ENCODE data around the gene ST6GALNAC2.
"Not testable (repeated sequence)": the region's sequence is repeated elsewhere in the genome, so short reads cannot be mapped to it uniquely, and the experiment has no call there.

Gene ST6GALNAC2

DNA sequence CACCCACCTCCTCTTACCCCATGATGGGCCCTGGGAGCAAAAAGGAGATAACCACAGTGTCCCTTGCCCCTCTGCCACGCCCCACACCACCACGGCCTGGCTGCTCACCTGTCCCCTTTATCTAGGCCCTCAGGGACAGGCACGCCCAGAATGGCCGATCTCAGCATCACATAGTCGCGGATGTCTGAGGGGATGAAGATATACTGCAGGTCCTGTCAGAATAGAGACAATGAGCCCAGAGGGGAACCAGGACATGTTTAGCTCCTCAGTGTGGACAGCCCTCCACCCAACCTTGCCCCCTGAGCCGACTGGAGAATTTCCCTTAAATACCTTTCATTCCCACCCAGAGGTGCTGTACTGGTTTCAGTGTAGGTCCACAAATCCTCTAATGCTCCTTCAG is 15.2 kb downstream of the ST6GALNAC2 start:
- no peak for DNase-seq (ENCODE audit: low read depth)

DNA sequence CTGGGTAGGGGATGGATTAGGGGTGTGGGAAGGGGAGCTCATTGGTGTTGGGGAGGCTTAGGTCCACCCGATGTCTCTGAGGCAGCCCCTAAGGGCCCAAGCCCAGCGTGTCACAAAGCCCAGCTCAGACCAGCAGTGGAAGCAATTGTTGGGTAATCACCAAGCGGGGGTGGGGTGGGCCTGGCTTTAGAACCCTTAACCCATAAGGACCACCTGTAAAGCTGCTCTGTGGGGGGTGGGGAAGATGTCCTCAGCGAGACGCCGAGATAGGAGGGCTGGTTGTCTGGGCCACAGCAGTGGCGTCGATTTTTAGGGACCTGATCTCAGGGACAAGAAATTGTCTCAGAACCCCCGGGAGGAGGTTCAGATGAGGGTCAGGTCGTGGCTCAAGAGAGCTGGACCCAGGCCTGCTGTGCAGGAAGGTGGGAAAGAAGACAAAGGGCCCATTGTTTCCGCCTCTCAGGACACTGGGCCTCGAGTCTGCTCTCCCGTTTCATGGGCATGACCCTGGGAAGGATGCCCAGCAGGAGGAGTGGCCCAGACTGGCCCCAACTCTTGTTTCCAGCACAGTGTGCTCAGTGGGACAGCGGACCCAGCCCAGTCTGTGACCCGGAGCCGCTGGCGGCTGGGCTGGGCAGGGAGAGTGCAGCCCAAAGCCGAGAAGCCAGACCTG is 15.9 kb downstream of the ST6GALNAC2 start:
- no peak for DNase-seq (ENCODE audit: low read depth)

DNA sequence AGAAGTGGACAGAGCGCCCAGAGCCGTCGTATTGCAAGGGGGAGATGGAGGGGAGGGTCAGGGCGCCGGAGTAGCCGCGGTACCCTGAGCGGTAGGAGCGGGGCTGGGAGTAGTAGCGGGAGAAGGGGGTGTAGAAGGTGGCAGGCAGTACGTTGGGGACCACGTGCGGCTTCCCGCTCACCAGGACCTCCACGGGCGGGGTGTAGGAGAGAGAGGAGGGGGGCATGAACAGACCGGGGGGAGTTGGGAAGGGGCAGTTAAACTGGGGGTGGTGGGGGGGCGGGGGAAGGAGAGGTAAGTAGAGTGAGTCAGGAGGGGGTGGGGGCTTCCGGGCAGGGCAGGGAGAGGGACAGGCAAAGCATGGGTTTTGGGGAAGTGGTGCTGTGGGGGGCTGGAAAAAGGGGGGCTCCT is 16.8 kb downstream of the ST6GALNAC2 start:
- no peak for DNase-seq (ENCODE audit: low read depth)

DNA sequence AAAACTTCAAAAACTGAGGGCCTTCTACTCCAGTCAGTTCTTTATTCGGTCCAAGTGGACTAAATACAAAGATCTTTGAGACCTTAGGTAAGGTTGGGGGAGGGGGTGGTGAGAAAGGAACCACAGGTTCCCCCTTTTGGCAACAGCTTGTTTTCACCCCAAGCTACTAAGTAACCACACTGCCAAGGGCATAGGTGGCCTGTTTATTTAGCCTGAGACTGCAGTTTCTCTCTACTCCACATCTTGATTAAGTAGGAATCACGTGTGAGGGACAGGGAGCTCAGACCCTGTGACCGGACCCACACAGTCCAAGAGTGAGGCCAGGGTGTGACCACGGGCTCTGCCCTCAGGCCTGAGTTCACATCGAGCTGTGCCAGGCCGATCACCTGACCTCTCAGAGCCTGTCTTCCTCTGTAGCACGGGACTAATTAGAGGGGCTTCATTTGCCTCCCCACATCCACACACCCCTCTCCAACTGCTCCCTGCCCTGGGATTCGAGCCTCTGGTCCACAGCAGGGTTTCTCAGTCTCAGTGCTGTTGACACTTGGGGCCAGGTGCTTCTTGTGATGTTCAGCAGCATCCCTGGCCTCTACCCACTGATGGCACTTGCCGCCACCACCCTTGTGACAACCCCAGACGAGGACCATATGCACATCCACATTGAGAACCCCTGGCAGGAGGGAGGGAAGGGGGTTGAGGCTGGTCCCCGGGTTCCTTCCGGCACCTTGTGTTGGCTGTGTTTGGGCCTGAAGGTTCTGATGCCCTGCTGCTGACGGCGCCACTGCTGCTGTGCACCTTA is 17.8 kb downstream of the ST6GALNAC2 start:
- DNase-seq (ENCODE audit: low read depth), result no peak

DNA sequence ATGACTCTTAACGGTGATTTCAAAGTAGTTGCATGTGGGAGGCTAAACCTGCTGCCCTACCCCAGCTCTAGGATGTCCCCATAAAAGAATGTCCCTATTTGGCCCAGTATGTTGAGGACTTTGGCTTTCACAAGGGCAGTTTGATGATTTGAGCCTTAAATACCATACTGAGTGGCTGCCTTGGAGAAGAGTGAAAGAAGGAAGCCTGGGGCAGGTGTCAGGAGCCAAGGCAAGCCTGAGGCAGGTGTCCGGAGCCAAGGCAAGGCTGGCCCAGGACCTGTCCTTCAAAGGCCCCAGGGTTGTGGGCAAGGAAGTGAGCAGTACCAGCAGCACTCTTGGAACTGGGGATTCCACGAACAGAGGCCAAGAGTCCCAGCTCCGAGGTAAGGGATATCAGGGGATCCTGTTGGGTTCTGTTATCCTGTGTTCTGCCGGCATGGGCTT is 18.6 kb downstream of the ST6GALNAC2 start:
- DNase-seq (ENCODE audit: low read depth), result no peak

DNA sequence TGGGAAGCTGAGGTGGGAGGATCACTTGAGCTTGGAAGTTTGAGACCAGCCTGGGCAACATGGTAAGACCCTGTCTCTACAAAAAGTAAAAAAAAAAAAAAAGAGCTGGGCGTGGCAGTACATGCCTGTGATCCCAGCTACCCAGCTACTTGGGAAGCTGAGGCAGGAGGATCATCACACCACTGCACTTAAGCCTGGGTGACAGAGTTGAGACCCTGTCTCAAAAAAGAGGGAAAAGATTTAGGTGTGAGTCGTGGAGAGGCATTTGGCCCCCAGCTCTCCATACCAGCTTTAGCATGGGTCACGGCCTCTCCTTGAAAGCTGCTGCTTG is 19.1 kb downstream of the ST6GALNAC2 start:
- DNase-seq (ENCODE audit: low read depth), result no peak

DNA sequence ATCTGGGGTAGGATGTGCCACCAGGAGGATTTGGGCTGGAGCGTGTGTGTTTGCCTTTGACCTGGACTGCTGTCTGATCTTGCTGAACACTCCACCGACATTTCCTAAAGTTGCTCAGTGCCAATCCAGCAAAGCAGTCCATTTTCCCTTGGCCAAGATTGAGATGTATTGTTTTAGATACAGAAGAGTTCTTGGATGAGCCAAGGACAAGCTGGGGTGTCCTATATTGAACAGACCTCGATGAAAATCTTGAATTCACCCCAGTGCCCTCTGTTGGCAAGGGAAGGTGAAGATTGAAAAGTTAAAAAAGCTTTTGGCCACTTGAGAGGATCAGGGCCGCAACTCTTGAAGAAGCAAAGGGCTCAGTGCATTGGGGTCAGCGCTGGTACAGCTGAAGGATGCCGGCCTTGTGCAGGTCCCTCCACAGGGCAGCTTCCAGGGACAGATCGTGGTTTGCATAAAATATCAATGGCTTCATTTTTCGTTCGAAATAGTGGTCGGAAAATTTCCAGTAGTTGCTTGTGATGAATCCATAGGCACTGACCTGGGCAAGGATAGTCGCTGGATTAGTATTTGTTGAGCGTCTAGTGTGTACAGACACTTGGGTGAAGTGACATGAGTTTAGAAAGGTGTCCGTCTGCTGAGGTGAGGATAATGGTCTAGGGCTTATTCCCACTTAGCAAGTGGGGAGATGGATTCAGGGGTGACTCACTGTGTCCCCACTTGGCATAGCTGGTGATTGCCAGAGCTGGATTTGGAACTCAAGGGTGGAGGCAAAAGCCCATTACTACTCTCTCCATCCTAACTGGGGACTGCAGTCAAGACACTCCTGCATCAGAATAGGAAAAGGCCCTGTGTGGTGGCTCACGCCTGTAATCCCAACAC is 19.7 kb downstream of the ST6GALNAC2 start:
- no peak for DNase-seq (ENCODE audit: low read depth)

DNA sequence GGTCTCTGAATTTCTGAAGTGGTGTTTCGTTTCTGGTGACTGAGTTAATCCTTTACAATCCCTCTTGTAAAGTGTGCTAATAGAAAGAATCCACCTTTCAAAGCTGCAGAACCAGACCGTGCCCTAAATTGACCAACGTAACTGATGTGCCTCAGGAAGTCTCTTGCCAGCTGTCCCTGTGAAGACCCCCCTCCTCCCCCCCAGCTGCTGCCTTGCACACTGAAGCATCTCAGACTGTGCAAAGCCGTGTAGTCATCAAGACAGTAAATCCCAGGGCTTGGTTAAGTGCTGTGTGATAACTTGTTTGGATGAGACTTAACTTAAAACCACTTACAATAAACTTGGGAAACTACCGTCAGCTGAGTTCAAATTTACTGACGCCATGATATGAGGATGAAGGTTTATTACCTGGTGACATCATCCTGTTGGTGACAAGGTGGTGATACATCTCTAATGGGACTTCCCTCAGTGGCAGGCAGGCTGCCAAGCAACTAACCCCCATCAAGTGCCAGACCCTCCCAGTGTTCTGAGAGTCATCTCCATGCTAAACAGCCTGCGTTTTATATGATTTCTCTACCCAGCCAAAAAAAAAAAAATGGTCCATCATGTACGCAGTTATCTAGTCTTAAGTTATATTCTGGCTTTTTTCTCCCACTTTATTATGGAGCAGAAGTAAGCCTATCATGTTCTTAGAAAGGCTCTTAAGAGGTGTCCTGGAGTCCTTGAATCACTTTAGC is 20.5 kb downstream of the ST6GALNAC2 start:
- DNase-seq (ENCODE audit: low read depth), result not testable (repeated sequence)

DNA sequence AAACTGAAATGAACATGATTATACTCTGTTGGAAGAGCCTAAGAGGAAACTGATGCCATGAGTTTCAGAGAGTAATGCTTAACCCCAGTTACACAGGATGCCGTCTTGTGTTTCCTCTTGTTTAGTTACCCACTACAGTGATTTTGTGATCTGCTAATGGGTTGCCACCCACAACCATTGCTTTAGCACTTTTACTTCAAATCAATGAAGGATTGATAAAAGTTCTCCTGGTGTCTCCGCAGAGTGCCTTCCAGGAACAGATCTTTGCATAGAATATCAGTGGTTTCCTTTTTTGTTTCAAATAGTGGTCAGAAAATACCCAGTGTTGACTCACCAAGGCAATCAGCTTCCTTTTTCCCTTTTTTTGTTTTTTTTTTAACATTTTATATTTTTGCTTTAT is 22.3 kb downstream of the ST6GALNAC2 start:
- DNase-seq (ENCODE audit: low read depth), result not testable (repeated sequence)

DNA sequence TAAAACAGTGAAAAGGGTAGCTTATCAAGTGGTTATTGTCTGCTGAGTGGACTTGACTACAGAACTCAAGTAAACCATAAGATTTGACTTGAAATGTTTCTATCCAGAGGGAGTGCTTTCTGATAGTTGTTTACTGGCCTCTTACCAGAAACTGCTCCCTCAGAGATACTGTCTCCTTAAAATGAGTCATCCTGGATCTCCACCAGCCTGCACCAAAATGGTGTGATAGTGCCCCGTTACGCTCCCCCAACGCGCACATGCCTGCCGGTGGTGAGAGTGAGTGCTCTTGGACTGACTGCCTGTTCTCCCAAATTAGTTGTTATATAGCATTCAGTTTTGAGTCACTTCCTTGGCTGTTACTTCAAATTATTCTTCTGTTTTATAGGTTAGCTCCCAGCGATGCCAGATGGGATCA is 22.9 kb downstream of the ST6GALNAC2 start:
- DNase-seq (ENCODE audit: low read depth), result peak; percentile 17

DNA sequence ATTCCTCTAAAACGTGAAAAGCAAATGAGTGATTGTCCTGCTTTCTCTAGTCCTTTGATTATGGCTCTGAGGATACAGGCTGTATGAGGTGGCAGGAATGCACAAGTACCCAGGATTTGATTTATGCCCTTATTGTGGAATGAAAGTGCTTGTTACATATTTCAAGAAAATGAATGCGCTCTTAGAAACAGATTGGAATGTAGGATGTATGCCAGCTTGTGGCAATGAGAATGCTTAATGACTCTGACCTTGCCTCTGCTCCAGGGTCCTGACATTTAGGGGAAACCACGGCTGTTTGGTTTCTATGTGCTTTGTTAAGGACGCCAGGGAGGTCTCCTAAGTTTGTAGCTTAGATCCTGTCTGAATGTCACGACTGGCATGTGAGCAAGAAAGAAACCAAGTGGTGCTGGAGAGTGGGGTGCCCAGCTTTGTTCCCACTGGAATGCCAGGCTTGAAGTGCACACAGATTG is 23.8 kb downstream of the ST6GALNAC2 start:
- DNase-seq (ENCODE audit: low read depth), result no peak

DNA sequence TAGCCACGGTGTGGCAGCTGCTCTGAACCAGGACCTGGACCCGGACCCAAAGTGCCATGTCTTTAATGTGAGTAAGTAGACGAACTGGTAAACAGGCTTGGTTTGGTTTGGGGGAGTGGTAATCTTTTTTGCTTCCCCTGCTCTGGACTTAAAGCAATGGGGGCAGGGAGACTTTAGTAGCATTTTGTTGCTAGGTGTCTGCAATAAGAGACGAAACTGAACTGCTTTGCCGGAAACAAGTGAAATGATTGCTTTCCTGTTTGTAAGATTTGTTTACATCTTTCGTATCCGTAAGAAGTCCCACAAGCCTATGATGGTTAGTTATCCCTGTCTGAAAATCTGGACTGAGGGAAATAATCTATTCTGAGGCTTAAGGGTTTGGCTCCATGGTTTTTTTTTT is 24.3 kb downstream of the ST6GALNAC2 start:
- DNase-seq (ENCODE audit: low read depth), result no peak

DNA sequence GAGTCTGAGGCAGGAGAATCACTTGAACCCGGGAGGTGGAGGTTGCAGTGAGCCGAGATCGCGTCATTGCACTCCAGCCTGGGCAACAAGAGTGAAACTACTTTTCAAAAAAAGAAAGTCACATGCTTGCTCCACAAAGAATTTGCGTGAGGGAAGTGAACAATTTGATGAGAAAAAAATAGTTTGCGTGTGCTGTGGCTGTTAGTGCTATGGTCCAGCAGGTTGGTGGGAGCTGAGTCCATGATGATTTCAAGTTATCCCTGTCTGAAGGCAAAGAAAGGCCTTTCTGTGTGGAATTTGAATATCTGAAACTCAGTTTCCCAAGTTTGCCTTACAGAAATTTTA is 24.8 kb downstream of the ST6GALNAC2 start:
- no peak for DNase-seq (ENCODE audit: low read depth)

DNA sequence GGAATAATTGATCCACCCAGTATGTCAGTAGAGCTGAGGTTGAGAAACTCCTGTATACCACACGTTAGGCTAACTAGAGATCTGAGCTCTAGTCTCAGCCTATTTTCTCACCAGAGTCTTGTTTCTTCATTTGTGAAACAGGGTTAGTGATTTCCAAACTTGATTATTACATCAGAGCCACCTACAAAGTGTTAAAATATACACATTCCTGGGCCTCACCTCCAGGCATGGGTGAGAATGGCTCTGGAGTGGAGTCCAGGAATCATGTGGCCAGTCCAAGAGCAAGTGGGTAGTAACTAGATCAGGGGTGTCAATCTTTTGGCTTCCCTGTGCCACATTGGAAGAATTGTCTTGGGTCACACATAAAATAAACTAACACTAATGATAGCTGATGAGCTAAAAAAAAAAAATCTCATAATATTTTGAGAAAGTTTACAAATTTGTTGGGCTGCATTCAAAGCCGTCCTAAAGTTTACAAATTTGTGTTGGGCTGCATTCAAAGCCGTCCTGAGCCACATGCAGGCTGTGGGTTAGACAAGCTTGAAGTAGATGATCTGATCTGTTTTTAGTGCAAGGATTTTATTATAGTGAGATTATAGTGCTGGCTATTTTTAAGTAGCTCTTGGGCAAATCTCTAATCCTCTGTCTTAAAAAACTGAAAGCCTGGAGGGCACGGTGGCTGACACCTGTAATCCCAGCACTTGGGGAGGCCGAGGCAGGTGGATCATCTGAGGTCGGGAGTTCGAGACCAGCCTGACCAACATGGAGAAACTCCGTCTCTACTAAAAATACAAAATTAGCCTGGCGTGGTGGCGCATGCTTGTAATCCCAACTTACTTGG is 25.4 kb downstream of the ST6GALNAC2 start:
- no peak for DNase-seq (ENCODE audit: low read depth)

DNA sequence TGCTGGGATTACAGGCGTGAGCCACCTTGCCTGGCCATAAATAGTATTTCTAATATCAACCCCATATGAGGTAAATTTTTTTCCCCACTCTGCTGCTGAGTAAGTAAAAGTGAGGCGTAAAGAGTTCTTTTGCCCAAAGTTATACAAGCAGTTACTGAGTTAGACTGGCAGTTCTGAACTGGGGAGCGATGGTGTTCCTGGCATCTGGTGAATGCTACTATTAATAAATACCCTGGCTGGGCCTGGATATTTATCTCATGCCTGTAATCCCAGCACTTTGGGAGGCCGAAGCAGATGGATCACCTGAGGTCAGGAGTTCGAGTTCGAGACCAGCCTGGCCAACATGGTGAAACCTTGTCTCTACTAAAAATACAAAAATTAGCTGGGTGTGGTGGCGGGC is 26.2 kb downstream of the ST6GALNAC2 start:
- DNase-seq (ENCODE audit: low read depth), result not testable (repeated sequence)

DNA sequence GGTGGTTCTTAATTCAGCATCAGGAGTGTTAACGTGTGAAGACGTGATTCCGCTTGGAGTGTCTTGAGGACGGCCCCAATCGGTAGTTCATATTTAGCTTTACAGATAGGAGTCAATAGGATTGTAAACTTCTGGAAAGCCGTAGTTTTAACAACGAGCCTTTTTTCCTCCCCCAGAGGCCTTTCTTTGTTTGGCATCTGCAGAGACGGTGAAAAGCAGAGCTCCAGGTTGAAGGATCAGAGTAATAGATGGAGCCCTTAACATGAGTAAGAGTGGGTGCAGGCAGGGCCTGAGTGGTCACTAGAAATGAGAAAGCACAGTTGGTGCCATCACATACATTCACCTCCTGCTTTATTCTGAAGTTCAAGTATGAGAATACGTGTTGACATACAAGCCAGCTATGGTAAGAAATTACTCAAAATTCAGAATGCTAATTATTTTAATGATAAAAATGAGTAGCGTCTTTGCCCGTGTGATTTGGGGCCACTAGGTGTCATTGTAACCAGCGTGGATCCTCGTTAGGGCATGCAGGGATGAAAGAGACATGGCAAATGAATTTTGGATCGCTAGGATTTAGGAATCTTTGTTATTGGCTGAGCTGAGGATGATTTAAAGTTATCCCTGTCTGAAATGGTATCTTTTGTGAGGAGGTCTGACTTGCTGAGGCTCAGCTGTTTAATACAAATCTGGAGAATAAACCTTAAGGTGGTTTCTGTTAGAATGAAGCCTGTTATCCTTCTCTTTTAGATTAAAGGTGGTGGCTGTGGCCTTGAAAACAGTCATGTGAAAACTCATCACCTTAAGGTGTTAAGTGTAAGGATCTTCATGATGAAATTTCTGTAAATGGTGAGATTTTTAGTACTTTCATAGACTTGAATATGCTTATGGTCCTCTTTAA is 27.2 kb downstream of the ST6GALNAC2 start:
- DNase-seq (ENCODE audit: low read depth), result no peak

DNA sequence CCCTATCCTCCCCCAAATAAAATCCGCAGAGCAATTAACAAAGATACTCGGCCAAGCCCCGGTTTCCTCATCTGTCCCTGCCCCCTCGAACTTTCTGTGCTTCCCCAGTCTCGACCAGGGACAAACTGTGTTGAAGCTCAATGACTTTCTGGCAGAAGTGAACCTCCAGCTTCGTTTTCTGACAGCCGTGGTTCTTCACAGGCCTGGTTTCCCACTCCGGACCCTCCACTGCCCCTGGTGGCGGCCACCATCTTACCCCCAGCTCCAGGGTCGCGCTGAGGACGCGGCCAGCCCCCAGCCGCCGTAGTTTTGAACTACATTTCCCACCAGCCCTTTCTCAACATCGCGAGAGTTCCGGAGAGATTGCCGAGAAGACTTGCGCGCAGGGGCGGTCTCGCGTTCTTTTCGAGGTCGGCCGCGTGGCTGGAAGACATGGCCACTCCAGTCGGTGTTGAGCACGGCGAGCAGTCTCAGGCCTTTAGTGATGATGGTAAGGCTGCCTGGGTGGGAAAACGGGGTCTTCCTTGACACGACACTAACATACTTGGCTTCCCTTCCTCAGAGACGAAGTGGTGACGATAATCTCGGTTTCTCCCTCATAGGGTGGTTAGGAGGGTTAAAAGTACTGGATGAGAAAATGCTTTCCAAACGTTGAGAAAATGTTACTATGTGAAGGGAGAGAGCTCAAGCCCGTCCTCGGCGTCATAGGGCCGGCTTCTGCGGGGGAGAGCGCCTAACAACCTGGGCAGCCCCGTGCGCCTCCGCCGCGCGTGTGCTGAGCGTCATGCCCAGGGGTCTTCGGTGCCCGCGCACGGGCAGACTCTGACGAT is 28.1 kb downstream of the ST6GALNAC2 start:
- peak; percentile 78 for DNase-seq (ENCODE audit: low read depth)

DNA sequence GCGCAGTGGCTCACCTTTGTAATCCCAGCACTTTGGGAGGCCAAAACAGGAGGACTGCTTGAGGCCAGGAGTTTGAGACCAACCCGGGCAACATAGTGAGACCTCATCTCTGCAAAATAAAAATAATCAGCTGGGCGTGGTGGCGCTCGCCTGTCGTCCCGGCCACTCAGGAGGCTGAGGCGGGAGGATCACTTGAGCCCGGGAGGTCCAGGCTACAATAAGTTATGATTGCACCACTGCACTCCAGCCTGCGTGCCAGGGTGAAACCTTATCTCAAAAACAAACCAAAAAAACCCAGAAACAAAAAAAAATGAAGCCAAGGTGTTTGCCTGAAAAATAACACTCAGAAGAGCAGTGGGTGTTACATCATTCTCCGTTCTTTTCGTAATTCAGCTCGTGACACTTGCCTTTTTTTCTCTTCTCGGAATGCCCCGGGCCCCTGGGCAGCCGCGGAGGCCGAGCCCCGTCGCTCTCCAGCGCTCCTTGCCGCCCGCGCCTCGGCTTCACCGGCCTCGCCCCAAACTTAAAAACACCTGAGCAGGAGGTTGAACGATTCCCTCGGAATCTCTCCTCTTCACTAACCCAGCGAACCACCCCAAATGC is 28.8 kb downstream of the ST6GALNAC2 start:
- no peak for DNase-seq (ENCODE audit: low read depth)

DNA sequence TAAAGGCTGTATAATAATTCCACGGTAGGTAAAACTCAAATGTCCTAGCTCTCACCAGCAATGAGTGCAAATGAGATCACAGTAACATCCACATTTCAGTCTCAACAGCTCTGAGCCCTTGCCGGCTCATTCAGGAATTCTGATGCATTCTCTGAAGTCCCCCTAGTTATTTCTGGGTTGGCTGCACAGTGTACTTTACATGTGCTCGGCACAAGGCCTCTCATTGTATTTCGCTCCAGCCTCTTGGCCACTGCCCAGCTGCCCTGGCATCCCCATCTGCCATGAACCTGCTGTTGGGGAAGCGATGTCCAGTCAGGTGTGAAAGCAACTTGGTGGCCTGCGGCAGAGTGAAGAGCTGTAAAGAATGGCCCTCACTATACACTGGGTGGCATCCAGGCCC is 31.5 kb downstream of the ST6GALNAC2 start:
- no peak for DNase-seq (ENCODE audit: low read depth)
